ENCODE data around the gene FFAR2. TPM values are rescaled to one million over a fixed set of nuclear protein-coding genes. Genes with fewer than 3 reads are reported as not detected.

The FFAR2 gene
- total and polyA plus RNA-seq, 9 of the 15 experiments (the other 6 are each of a cell fraction or from before 2014, with no cell fraction given): not detected

GRCh38 chr19:35404879-35405622 lies 43.0 kb upstream of the FFAR2 start (continued):
- no peak for TF ChIP-seq RERE (CRISPR knock-in tag; IDR thresholded peaks at IDR 0.05; ENCODE audit: borderline replicate concordance)
- no peak for TF ChIP-seq SREBF1 (IDR thresholded peaks at IDR 0.05; ENCODE audit: borderline replicate concordance, low read depth, low read length)
- TF ChIP-seq ZNF780A (CRISPR knock-in tag; IDR thresholded peaks at IDR 0.05): no peak
- TF ChIP-seq ZBTB8A (IDR thresholded peaks at IDR 0.05; ENCODE audit: partially characterized antibody): no peak
- TF ChIP-seq CCNT2 (IDR thresholded peaks at IDR 0.05; ENCODE audit: borderline replicate concordance, extremely low read depth, insufficient read length, low read depth, low read length): no peak
- TF ChIP-seq NCOA2 (IDR thresholded peaks at IDR 0.05; ENCODE audit: partially characterized antibody in 2 of 2): no peak
- TF ChIP-seq ZNF449 (CRISPR knock-in tag; IDR thresholded peaks at IDR 0.05): no peak
- TF ChIP-seq ZNF609 (CRISPR knock-in tag; IDR thresholded peaks at IDR 0.05; ENCODE audit: borderline replicate concordance): no peak
- no peak for TF ChIP-seq CXXC5 (CRISPR knock-in tag; IDR thresholded peaks at IDR 0.05)
- TF ChIP-seq NFIC (IDR thresholded peaks at IDR 0.05): peak; percentile 85
- TF ChIP-seq DPF2 (IDR thresholded peaks at IDR 0.05): no peak
- TF ChIP-seq ELK1 (CRISPR knock-in tag; IDR thresholded peaks at IDR 0.05): no peak
- TF ChIP-seq JUND (IDR thresholded peaks at IDR 0.05; ENCODE audit: borderline replicate concordance, low read depth, low read length): peak; percentile 64; the same call in 1 of the 2 replicates
- TF ChIP-seq JUND (tag; IDR thresholded peaks at IDR 0.05; ENCODE audit: borderline replicate concordance, low read depth, low read length): peak; percentile 52; the same call in 1 of the 3 replicates
